Skeletal muscle cell (primary cell): Measurements from ENCODE around the gene FBXO31.
"Not testable (repeated sequence)": the region's sequence is repeated elsewhere in the genome, so short reads cannot be mapped to it uniquely, and the experiment has no call there.

Source experiments
- DNase-seq: peaks from one replicate; pipeline ENCODE4 v3.0.0-alpha.2; 2010; ENCODE audit warnings: low read depth
- H3K4me3 ChIP-seq: 2 replicates; pipeline ENCODE4 v1.5.1; 2011; ENCODE audit warnings: low read depth, mild to moderate bottlenecking, control low read depth, low read length, moderate library complexity

FBXO31 gene

DNA sequence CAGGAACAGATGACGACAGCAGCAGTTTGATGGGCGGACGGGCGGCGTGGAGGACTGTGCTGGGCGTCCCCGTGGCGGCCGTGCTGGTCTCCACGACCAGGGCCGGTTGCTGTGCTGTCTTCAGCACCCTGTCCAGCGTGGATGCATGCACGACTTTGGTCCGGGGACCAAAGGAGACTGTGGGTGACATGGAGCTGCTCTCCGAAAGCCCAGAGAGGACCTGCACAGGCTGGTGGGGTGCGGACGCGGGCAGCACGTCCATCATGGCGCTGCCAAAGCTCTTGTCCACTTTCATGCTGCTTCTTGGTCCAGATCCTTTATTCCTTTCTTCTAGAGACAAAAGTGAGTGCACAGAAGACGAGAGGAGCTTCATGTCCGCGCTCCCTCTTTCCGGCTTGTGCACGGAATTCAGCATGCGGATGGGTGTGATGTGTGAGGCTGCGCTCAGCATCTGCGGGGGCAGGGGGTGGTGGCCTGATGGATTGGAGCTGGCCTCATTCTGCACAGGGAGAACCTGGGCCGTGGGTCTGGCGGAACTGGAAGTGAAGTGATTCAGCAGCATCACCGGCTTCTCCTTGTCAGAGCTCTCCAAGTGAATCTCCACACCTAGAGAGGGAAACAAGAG is 28.9 kb upstream of the FBXO31 start:
- H3K4me3 ChIP-seq, result no peak overlapping the region
- no peak for DNase-seq

DNA sequence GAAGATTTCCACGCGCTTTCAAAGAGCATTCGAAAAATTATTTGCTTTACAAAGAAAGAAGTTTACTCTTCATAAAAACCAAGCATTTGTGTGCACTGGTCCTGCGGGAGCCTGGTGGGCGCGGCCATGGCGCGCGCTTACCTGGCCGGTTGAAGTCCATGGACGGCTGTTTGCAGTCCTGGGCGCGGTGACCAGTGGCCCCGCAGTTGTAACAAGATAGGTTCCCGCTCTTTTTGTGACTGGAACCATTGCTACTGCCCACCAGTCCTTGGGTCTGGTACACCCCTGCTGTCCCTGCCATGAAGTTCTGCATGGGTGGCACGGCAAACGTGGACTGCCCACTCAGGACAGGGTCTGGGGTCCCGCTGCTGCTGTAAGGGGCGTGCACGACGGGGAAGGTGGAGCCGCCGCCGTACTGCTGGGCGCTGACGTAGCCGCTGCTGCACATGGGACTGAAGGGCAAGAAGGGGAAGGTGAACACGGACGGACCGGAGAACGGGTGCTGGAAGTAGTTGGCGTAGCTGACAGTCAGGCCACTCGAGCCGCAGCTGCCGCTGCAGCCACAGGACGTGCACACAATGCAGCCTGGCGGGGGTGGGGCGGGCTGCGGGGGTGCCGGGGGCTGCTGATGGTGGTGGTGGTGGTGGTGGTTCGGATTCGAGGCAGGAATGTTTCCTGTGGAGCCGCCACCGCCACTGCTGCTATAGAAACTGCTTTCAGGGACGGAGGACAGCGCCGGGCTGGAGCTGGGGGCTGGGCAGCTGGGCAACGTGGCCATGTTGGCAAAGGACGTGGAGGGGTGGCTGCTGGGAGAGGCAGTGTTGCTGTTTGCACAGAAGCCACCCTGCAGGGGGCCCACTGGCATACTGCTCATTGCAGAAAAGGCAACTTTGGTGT is 28.0 kb upstream of the FBXO31 start:
- H3K4me3 ChIP-seq, result no peak overlapping the region
- no peak for DNase-seq

DNA sequence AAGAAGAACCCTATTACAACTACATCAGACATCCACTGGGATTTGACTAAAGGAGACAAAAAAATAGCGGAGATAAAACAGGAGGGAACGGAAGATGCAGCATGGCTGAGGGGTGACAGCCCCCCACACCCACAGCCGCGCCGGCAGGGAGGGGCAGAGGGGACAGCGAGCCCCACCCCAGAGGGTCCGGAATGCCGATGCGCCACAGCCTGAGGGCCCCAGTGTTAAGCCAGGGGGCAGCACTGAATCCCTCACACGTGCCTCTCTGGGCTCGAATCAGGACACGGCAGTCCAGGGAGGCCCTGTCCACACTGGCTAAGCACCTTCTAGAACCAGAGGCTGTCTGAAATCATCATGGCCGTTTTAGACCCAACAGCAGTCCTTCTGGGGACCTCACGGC is 27.4 kb upstream of the FBXO31 start:
- no peak overlapping the region for H3K4me3 ChIP-seq
- DNase-seq, result no peak

GRCh38 chr16:87410530-87410929 is 27.0 kb upstream of the FBXO31 start:
- no peak overlapping the region for H3K4me3 ChIP-seq
- no peak for DNase-seq

GRCh38 chr16:87409781-87410180 is 26.2 kb upstream of the FBXO31 start:
- H3K4me3 ChIP-seq, result no peak overlapping the region
- DNase-seq, result no peak

DNA sequence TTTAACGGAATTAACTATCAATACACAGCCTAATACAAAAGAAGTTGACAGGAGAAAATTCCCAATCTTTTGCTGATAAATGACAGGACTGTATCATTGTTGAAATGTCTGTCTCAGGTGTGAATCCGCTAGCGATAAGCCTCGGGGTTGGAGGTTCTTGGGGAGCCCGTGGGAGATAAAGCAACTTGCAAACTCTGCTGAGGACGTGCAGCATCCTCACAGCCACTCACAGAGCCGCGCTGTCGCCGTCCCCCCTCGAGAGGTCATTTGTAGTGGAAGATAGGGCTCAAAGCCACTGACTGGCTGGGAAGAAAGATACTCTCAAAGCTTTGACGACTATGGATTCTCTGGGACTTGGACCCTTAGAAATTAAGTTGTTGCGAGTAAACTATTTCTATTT is 25.6 kb upstream of the FBXO31 start:
- no peak for DNase-seq
- no peak overlapping the region for H3K4me3 ChIP-seq

- peak; percentile 24 for DNase-seq
- H3K4me3 ChIP-seq, result no peak overlapping the region
These were observed 24.0 kb upstream of the FBXO31 start for GRCh38 chr16:87407511-87408112.

DNA sequence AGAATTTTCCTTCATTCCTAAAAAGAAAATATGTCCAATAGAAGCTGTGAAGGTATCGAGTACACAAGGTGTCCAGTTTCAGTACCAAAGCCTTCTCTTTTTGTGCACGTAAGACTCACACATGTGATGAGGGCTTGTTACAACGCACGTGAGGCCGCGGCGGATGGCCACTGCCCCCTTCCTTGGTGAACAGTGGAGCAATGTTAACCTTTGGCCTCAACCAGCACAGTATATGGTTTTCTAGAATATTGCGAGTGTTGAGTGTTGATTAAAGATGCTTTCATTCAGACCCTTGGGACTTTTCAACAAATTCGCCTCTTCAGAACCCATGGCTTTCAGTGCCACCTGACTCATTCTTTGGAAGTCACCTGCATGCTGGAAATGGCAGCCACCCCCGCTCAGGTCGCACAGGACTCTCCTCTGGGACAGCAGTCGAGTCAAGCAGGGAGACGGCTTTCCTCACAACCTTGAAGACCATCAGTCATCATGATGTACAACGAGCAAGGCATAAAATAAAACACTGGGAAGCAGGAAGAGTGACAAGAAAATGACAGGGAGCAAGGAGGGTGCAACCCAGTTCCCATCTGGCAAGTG is 23.0 kb upstream of the FBXO31 start:
- no peak overlapping the region for H3K4me3 ChIP-seq
- no peak for DNase-seq

- no peak for DNase-seq
- no peak overlapping the region for H3K4me3 ChIP-seq
These were observed 21.4 kb upstream of the FBXO31 start for GRCh38 chr16:87404764-87405625.

DNA sequence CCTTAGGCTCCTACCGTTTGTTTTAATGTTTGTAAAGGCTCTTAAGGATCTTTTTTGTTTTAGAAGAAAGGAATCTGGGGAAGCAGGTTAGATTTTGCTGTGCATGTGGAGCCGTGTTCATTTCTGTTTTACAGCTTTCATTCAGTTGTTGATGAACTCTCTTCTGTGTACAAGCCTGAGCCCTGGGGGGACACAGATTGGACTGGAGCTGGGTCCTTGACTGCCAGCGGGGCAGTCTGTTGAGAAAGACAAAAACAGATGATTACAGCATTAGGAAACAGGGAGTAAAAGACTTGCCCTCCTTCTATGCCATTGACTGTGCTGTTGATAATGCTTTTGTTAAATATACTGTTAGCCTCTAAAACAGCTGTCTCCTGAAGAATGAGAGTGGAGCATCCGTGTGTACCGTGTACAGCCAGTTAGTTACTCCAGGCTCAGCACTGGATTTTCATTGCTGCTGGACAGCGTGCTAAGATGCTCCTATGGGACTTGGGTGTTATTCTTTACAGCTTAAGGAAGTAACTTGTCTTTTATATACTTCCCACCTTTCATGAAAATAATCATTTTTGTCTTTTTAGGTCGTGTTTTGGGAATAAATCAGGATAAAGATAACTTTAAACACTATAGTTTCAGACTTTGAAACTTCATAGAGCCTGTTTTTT is 11.7 kb upstream of the FBXO31 start:
- no peak for DNase-seq
- H3K4me3 ChIP-seq, result no peak overlapping the region

DNA sequence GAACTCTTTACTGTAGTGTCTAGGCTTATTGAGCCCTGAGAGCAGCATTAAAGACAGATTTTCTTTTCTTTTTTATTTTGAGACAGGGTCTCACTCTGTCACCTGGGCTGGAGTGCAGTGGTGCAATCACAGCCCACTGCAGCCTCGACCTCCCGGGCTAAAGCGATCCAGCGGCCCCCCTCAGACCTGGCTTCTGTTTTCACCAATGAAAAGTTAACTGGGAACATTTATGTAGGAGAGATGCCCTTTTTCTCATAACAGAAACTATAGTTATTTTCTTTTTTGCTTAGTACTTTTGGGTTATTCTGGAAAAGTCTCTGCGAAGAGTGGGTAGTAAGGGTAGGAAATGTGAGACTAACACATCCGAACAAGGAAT is 10.1 kb upstream of the FBXO31 start:
- peak overlapping the region; percentile 75 for H3K4me3 ChIP-seq

GRCh38 chr16:87392821-87393679 is 9.5 kb upstream of the FBXO31 start:
- no peak for DNase-seq
- H3K4me3 ChIP-seq, result peak overlapping the region; percentile 75

More for the DNA sequence above, 10.1 kb upstream of the FBXO31 start:
- DNase-seq, result no peak

GRCh38 chr16:87391950-87392820 is 8.6 kb upstream of the FBXO31 start, which contains the start of gene MAP1LC3B:
Gene MAP1LC3B, plus strand, starts transcription at chr16:87392336. Its CDS starts 92 bp downstream, at chr16:87392428.
- peak within 1 kb of the TSS; percentile 75 for H3K4me3 ChIP-seq
- peak; percentile 85 for DNase-seq

DNA sequence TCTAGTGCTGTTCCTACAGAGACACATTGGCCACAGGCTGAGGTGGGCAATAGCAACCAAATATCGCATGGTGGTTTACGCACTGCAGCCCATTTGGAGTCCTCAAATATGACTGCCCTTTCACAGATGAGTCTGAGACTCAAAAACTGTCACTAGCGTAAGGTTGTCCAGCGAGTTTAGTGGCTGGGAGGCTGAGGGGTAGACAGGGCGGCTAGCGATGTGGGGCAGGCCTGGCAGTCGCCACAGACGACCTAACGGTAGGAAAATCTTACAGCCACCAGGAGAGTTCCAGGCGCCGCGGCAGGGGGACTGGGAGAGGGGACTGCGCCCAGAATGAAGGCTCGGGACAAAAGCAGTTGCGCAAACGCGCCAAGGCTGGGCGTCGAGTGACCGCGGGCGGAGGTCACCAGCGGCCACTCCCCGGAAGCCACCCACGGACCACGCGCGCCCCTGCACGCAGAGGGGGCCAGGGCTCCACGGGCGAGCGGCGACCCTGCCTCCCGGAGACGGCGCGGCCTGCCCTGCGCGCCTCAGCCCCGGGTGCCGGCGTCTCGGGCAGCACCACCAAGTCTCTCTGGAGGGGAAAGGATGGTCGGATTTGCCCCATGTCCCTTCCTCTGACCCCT is 7.9 kb upstream of the FBXO31 start:
- peak overlapping the region; percentile 56 for H3K4me3 ChIP-seq
- DNase-seq, result no peak

GRCh38 chr16:87390641-87391323 is 7.2 kb upstream of the FBXO31 start:
- peak overlapping the region; percentile 56 for H3K4me3 ChIP-seq
- no peak for DNase-seq

DNA sequence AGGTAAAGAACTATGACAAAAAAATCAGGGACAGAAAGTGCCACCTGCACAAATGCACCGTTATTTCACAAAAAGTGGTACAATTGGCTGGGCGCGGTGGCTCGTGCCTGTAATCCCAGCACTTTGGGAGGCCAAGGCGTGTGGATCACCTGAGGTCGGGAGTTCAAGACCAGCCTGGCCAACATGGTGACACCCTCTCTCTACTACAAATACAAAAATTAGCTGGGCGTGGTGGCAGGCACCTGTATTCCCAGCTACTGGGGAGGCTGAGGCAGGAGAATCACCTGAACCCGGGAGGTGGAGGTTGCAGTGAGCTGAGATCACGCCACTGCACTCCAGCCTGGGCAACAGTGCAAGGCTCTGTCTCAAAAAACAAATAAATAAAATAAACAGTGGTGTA is 6.3 kb upstream of the FBXO31 start:
- H3K4me3 ChIP-seq, result not testable (repeated sequence)

More for the DNA sequence above, 6.3 kb upstream of the FBXO31 start:
- not testable (repeated sequence) for DNase-seq
